GM18858 (cell line): ENCODE measurements around the gene HOXB5.

Experiments used
- ATAC-seq: cut with Tn5 transposase; IDR thresholded peaks from one replicate; pipeline ENCODE4 v1.9.1; 2021; ENCODE audit not compliant: unreplicated experiment

HOXB5 gene

GRCh38 chr17:48629411-48629759 is 35.8 kb upstream of the HOXB5 start:
- ATAC-seq = no peak

DNA sequence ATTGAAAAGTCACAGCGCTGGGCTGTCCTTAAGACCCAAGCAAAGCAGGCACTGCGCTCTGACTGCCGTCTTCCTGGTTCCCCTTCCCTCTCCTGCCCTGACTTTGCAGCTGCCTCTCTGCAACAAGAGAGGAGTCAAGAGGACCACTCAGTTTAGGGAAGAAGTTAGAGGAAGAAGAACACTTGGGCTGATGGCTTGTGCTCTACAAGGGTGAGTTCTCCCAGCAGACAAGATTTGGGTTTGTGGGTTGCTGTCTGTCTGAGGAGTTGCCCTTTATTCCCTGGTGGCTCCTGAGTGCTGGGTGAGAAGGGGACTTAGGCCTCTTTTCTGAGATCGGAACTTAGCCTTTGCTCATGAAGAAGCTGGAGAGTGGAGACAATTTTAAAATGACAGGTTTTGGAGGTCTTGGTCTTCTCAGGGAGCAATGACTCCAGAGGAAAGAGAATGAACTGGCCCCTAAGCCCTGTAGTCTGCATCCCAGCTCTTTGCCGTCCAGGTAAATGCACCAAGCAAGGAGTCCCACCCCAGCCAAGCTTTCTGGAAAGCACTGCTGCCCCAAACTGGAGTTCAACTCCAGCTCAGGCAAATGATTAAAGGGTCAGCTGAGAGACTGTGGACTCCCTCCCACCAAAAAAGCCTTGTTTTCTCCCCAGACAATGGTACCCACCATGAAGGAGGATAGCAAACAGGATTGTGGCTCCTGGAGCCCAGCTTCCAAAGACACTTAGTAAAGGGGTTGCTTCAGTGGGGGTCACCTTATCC is 35.3 kb upstream of the HOXB5 start:
- ATAC-seq = no peak

- no peak for ATAC-seq
Observed at GRCh38 chr17:48627623-48628521, 34.3 kb upstream of the HOXB5 start.

DNA sequence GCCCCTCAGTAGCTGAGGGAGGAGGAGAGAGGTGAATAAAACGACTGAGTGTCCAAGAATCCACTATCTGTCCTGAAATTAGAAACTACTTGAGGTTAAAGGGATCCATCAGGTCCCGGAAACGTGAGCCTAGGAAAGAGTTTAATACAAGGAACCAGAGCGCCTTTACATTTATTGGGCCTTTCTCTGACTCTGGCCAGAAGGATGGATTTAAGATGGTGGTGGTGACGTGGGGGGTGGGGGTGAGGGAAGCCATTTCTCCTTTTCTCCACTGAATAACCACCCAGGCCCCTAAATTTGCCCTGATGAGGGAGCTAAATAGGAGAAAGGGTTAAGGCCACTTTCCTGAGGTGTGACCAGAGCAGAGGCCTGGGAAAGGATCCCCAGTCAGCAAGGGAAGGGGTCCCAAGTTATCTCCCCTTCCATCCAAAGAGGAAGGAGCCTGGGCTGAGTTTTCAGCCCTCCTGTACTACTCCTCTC is 33.6 kb upstream of the HOXB5 start:
- ATAC-seq = no peak

DNA sequence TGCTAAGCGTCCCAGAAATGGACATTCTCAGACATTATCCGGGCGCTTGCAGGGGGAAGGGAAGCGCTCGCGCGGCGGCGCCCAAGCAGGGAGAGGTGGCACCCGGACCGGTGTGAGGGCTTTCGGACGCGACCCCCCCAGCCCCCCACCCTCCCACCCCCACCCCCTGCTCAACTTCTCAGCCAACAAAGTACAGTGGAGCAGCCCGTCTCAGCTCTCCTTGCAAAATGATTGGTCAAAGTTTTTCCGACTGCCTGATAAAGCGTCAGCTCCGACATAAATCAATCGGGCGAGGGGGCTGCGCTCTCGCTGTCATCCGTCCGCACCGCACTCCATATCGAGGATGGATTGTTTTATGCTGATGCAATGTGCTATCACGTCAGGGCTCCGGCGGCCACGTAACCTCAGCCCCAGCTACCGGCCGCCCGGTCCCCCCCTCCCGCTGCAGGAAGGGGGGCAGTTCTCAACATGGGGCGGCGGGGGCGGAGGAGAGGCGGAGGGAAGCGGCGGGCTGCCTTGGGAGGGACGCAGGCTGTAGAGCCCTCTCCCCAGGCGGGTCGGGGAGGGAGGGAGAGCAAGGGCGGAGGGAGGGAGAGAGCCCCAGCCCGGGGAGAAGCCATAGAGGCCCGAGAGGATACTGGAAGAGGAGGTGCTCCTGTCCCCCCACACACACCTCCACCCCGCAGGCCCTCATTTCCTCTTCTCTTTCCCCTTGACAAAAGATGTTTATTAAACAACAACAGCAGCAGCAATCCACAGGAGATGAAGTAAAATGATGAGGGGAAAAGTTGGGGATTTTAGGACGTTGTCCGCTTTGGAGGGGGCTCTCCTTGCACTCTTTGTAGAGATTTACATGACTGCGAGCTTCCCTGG is 32.9 kb upstream of the HOXB5 start, which contains the start of gene HOXB9:
HOXB9 (minus strand) TSS at position 114 of the 873 bp plus-strand sequence; CDS start at position 25, 89 bp downstream.
- no peak for ATAC-seq

- ATAC-seq = no peak
Observed at GRCh38 chr17:48625495-48626244, 32.1 kb upstream of the HOXB5 start.

DNA sequence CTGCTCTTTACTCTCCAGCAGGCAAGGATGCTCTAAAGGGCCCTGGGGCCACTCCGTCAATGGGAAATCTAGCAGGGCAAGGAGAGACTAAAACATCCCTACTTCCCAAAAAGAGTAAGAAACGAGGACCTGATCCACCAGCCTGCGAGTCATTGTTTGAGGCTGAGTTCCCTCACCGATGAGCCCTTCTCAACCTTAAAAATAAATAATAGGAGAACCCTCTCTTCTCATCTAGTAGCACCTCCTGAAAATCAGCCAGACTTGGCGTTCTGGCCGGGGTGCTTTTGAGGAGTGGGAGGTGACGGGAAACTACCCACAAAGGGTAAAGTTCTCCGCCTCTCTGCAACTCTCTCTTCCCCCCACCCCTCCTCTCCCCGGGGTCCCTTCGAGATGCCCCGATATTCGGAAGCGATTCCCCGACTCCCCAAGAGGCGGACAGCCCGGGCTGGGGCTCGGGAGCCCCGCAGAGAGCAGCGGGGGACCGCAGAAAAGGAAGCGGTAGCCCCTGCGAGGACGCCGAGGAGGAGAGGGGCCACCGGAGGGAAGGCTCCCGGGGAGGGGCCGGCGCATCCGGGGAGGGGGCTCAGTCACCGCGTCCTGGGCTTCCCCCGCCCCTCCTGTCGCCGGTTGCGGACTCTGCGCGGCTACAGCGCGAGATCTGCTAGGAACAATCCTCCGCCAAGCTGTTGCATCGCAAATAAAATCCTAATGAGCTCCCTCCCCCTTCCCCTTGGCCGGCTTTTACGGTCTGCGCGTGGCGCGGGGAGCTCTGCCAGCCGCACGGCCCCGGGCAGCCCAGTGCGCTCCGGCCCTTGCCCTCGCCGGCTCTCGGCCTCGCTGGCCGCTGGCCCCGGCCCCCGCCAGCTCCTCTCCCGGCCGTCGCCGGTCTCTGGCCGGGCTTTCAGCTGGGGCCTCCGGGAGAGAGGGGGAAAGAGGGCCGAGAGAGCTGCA is 31.2 kb upstream of the HOXB5 start:
- no peak for ATAC-seq

GRCh38 chr17:48624118-48624517 is 30.5 kb upstream of the HOXB5 start:
- no peak for ATAC-seq

GRCh38 chr17:48623583-48623982 is 30.0 kb upstream of the HOXB5 start:
- no peak for ATAC-seq

GRCh38 chr17:48622857-48623256 is 29.3 kb upstream of the HOXB5 start:
- ATAC-seq = no peak

- ATAC-seq = no peak
Observed at GRCh38 chr17:48621410-48622392, 28.1 kb upstream of the HOXB5 start.

GRCh38 chr17:48620461-48621139 is 27.0 kb upstream of the HOXB5 start:
- no peak for ATAC-seq

GRCh38 chr17:48619826-48620449 is 26.4 kb upstream of the HOXB5 start:
- no peak for ATAC-seq

GRCh38 chr17:48618256-48618896 is 24.8 kb upstream of the HOXB5 start:
- ATAC-seq = no peak

DNA sequence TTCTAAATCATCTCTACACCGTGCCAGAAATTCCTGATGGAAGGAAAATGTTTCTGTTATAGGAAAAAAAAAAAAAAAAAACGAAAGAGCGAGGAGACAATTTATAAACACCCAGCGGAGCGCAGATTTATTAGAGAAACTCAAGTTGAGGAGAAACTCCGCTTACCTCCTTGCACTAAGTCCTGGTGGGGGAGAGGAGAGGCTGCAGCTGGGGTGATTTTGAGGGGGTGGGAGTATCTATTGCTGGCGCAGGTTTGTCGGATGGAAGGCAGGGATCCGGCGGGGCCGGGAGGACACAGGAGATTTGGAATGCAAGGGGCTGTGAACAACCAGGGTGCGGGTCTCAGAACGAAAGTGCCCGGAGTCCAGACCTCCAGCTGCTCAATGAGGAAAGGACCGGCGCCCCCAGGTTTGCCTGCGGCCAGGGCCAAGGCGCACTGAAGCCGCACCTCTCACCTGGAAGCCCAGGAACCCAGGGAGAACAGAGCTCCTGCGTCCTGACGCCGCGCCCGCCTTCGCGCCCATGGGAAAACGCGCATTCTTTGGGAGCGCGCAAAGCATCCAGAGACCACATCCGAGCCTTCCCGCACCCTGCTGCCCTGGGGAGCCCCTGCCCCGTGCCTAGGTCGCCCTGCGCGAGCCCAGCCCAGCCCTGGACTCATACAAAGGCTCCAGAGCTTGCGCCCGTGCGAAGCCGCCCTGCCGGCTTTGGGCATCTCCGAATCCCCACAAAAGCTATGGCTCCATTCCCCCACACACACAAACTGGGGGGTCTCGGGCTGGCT is 24.1 kb upstream of the HOXB5 start:
- no peak for ATAC-seq
